ENCODE data around the gene SUSD2. TPM values are rescaled to one million over a fixed set of nuclear protein-coding genes. Genes with fewer than 3 reads are reported as not detected.

Gene SUSD2
- polyA plus RNA-seq, 1 experiment: 5.2 TPM

- H3K4me3 ChIP-seq (ENCODE audit: low read depth, low read length): no peak overlapping the region
- no peak for DNase-seq (ENCODE audit: low read depth)
- no peak for TF ChIP-seq CTCF (IDR thresholded peaks at IDR 0.05; ENCODE audit: insufficient read depth, low read depth, low read length)
- ChIA-PET POLR2A (no interaction called here), CTCF (interaction anchor here (1.7 kb wide), 1 partner anchor 13 kb away, joined by 6 read pairs; no protein-coding TSS in a partner anchor)
- H3K36me3 ChIP-seq (ENCODE audit: control insufficient read depth, insufficient read depth, low read length): peaks cover 3% of the 10 kb centered on the region; the same call in 1 of the 2 replicates
- no peaks in the 10 kb centered on the region for H3K27me3 ChIP-seq (ENCODE audit: control insufficient read depth, insufficient read depth, low read length)
These were observed 38.5 kb upstream of the SUSD2 start for GRCh38 chr22:24142831-24143230.

- ChIA-PET CTCF (interaction anchor here (1.7 to 5.4 kb wide), 2 partner anchors 11 to 13 kb away, joined by 6 to 35 read pairs; no protein-coding TSS in a partner anchor), POLR2A (no interaction called here)
- no peak overlapping the region for H3K4me3 ChIP-seq (ENCODE audit: low read depth, low read length)
- H3K36me3 ChIP-seq (ENCODE audit: control insufficient read depth, insufficient read depth, low read length): peaks cover 3% of the 10 kb centered on the region; the same call in 1 of the 2 replicates
- no peak for TF ChIP-seq CTCF (IDR thresholded peaks at IDR 0.05; ENCODE audit: insufficient read depth, low read depth, low read length)
- DNase-seq (ENCODE audit: low read depth): no peak
- H3K27me3 ChIP-seq (ENCODE audit: control insufficient read depth, insufficient read depth, low read length): no peaks in the 10 kb centered on the region
These were observed 37.1 kb upstream of the SUSD2 start for GRCh38 chr22:24144056-24144777.

GRCh38 chr22:24144778-24145085 lies 36.6 kb upstream of the SUSD2 start:
- Histone ChIP-seq H3K36me3 (ENCODE audit: control insufficient read depth, insufficient read depth, low read length) (peaks cover 3% of the 10 kb centered on the region; the same call in 1 of the 2 replicates), H3K27me3 (ENCODE audit: control insufficient read depth, insufficient read depth, low read length) (no peaks in the 10 kb centered on the region), H3K4me3 (ENCODE audit: low read depth, low read length) (no peak overlapping the region)
- POLR2A ChIA-PET: no interaction called here
- DNase-seq (ENCODE audit: low read depth): no peak
- CTCF ChIA-PET: interaction anchor here (5.4 kb wide), 1 partner anchor 13 kb away, joined by 35 read pairs; no protein-coding TSS in a partner anchor
- no peak for TF ChIP-seq CTCF (IDR thresholded peaks at IDR 0.05; ENCODE audit: insufficient read depth, low read depth, low read length)

- no peak overlapping the region for H3K4me3 ChIP-seq (ENCODE audit: low read depth, low read length)
- DNase-seq (ENCODE audit: low read depth): no peak
- ChIA-PET POLR2A (interaction anchor here (0.6 kb wide), 2 partner anchors 8 to 134 kb away, joined by 3 read pairs; partner anchors contain the start of gene CABIN1), CTCF (interaction anchor here (1.0 to 5.4 kb wide), 3 partner anchors 12 to 38 kb away, joined by 3 to 35 read pairs (median 10); no protein-coding TSS in a partner anchor)
- no peak for TF ChIP-seq CTCF (IDR thresholded peaks at IDR 0.05; ENCODE audit: insufficient read depth, low read depth, low read length)
- H3K27me3 ChIP-seq (ENCODE audit: control insufficient read depth, insufficient read depth, low read length): no peaks in the 10 kb centered on the region
- H3K36me3 ChIP-seq (ENCODE audit: control insufficient read depth, insufficient read depth, low read length): peaks cover 2% of the 10 kb centered on the region; the same call in 1 of the 2 replicates
These were observed 35.7 kb upstream of the SUSD2 start for GRCh38 chr22:24145446-24146193.

GRCh38 chr22:24146194-24146616 lies 35.1 kb upstream of the SUSD2 start:
- peak; percentile 50 for DNase-seq (ENCODE audit: low read depth)
- H3K27me3 ChIP-seq (ENCODE audit: control insufficient read depth, insufficient read depth, low read length): no peaks in the 10 kb centered on the region
- POLR2A ChIA-PET: interaction anchor here (0.6 kb wide), 2 partner anchors 9 to 135 kb away, joined by 3 read pairs; partner anchors contain the start of gene CABIN1
- no peak overlapping the region for H3K4me3 ChIP-seq (ENCODE audit: low read depth, low read length)
- CTCF ChIA-PET: interaction anchor here (1.0 to 5.4 kb wide), 4 partner anchors 8 to 38 kb away, joined by 3 to 35 read pairs (median 7); no protein-coding TSS in a partner anchor
- peaks cover 2% of the 10 kb centered on the region; the same call in 1 of the 2 replicates for H3K36me3 ChIP-seq (ENCODE audit: control insufficient read depth, insufficient read depth, low read length)
- TF ChIP-seq CTCF (IDR thresholded peaks at IDR 0.05; ENCODE audit: insufficient read depth, low read depth, low read length): no peak

Data from BJ (cell line).